GM12892 (cell line): ENCODE data around the gene FOLR3.

ENCODE experiments used
- POLR2A ChIP-seq: IDR thresholded peaks from 2 replicates; pipeline ENCODE4 v1.6.1; 2011; ENCODE audit warnings: low read depth, low read length, control low read depth
- POLR2AphosphoS5 ChIP-seq: IDR thresholded peaks from 2 replicates; pipeline ENCODE4 v1.6.1; 2011; ENCODE audit warnings: low read depth, low read length, control low read depth

DNA sequence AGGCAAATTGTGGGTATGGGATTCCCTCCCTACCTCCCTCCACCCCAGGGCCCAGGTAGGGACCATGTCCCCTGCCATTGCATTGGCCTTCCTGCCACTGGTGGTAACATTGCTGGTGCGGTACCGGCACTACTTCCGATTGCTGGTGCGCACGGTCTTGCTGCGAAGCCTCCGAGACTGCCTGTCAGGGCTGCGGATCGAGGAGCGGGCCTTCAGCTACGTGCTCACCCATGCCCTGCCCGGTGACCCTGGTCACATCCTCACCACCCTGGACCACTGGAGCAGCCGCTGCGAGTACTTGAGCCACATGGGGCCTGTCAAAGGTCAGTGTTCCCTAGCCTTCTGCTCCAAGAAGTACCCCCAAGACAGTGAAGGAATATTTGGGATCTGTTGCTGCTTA, 29.6 kb upstream of the FOLR3 start, which contains the start of gene TOMT:
- TF ChIP-seq POLR2A (no peak), POLR2AphosphoS5 (no peak)
